HG02571 (cell line): Measurements from ENCODE around the gene IL18R1.

Experiments used
- ATAC-seq: cut with Tn5 transposase; IDR thresholded peaks from one replicate; pipeline ENCODE4 v1.9.1; 2021; ENCODE audit warnings: mild to moderate bottlenecking, moderate library complexity; ENCODE audit not compliant: unreplicated experiment

IL18R1 gene

GRCh38 chr2:102432386-102432785 lies 76.8 kb downstream of the IL18R1 start:
- ATAC-seq = no peak

- ATAC-seq = no peak
Measured at GRCh38 chr2:102433973-102434654, 78.5 kb downstream of the IL18R1 start.

DNA sequence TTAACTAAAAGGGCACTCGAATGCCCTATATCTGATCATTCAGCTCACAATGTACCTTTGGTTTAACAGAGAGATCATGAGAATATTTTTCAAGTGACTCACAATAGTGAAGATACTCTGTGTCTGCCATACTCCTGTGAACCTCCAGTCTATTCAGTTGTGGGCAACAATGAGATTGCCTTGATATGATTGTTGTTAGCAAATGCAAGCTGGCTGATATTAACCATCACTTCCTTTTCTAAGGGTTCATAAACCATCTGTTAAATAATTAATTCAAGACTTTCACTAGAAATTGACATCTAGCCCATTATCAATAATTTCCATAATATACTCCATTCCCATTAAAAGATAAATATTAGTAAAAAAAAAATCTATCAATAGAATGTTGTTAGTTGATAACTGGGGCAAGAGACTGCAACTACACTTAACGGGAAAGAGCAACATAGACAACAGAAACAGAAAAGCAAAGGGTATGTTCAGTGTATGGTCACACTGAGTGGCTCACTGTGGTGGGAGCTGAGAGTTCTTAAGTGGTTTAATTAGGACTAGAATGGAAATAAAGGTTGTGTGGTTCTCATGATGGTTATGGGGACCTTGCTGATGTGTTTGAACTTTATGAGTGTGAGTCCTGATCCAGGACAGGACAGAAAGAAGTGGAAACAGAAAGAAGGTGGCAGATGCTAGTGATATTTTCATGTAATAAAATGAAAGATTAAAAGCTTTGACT lies 79.2 kb downstream of the IL18R1 start:
- no peak for ATAC-seq

GRCh38 chr2:102435741-102436140 lies 80.1 kb downstream of the IL18R1 start:
- no peak for ATAC-seq

DNA sequence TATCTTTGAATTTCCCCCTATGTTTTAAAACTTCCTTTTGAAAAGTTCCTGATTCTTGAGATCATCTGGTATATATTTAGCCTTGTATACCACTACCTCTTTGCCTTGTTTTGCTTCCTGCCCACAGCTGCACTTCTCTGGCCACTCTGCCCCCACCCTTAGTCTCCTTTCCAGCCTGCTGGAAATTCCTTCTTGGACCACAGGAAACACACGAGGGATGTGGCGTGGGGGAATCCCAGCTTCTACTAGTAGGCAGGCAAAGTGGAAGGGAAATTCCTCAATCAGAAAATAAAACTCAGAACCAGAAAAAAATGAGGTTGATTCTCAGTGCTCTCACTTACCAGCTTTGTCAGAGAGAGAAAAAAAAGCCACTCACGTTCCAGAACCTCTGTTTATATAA lies 80.7 kb downstream of the IL18R1 start:
- ATAC-seq = no peak

GRCh38 chr2:102437122-102437521 lies 81.5 kb downstream of the IL18R1 start:
- no peak for ATAC-seq

DNA sequence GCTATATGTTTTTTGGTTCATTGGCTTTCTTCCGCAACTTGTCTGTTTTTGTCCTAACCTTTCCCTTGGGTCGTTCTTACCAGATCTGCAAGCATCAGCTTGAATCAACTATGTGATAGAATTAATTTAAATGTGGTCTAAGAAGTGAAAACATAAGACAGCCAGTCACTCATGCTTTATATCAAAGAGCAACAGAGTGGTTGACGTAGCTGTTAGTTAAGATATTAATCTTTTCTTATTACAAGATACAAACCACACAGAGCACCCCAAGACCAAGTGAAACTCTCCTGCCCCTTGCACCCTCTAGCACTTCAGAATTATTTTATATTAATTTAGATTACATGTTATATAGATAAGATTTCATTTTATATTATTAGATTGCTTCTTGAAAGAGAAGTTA lies 82.5 kb downstream of the IL18R1 start:
- ATAC-seq = no peak

GRCh38 chr2:102438578-102438977 lies 83.0 kb downstream of the IL18R1 start:
- no peak for ATAC-seq

- no peak for ATAC-seq
Measured at GRCh38 chr2:102439065-102439695, 83.6 kb downstream of the IL18R1 start.

DNA sequence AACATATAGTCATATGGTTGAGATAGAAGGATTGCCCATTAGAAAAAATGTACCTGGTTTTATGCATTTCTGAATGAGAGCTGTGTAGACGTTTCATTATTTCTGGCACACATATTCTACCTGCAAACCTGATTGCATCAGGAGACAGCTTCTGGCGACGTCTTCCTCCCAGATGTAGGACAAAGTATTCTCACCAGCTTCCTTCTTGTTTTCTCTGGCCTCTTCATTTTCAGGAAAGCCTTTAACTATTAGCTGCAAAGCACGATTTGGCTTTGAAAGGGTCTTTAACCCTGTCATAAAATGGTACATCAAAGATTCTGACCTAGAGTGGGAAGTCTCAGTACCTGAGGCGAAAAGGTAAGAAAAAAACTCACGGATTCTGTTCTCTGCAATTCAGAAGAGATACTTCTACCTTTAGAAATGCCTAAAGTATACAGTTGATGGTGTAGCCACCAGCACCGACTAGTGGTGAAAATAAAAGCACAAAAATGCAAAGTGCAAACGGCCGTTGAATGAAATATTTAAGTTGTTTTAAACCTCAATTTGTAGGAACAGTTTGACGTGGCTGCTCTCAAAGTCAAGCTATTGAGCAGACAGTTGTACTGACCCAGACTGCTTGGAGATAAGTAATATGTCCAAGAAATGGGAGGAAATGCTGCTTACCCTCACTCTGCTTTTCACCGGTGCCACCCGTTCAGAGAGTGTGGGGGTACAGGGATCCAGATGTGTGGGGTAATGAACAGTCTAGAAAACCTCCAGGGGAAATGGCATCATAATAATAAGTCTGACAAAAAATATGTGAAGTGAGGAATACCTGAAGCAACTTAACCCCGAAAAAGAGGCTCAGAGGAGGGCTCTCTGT lies 87.6 kb downstream of the IL18R1 start:
- no peak for ATAC-seq

DNA sequence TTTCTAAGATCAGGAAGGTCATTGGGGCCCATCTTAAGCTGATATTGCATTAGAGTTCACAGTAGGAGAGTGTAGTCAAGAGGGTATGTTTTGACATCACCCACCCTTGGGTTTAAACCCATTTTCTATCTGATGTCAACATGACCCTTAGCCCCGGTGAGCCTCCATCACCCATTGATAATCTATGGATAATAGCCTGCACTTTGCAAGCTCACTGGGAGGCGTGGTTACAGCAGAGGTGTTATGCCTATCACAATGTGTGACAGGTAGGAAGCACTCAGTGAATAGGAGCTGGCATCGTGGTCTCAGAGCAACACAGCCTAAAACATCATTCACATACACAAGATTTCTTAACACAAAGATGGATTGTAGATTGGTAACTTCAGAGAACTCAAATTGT lies 88.6 kb downstream of the IL18R1 start:
- ATAC-seq = no peak

DNA sequence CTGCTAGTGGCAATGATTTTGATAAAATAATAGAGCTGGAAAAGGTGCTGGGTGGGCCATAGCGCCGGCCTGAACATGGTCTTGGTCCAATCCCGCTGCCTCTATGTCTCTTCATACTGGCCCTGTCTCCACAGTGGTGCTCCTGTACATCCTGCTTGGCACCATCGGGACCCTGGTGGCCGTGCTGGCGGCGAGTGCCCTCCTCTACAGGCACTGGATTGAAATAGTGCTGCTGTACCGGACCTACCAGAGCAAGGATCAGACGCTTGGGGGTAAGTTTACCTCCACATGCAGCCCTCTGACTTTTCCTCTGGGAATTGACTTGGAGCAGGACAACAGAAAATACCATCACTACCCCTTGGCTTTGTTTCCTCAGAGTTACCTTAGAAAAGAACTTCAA lies 91.3 kb downstream of the IL18R1 start:
- ATAC-seq = no peak
